EH (cell line): ENCODE results near the gene FGGY.
"Not testable (repeated sequence)": the region's sequence is repeated elsewhere in the genome, so short reads cannot be mapped to it uniquely, and the experiment has no call there.

Experiments
- DNase-seq: peaks from one replicate; pipeline ENCODE4 v3.0.0-alpha.2; 2015; ENCODE audit warnings: low read depth

FGGY gene

DNA sequence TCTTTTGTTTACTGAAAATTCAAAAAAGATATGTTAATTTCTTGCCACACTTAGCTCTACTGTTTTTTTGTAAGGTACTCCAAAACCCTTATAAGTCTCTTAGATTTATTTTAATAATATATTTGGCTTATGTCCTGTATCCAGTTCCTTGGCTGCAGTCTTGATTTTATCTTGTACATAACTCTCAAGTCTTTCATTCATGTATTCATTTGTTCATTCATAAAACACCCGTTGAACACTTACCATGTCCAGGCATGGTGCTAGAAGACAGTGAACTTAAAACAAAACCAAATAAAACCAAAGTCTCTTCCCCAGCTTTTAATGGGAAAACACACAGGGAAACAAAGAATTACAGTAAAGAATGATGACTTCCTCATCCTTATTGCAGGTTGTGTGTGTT is 215.8 kb downstream of the FGGY start:
- DNase-seq = no peak

DNA sequence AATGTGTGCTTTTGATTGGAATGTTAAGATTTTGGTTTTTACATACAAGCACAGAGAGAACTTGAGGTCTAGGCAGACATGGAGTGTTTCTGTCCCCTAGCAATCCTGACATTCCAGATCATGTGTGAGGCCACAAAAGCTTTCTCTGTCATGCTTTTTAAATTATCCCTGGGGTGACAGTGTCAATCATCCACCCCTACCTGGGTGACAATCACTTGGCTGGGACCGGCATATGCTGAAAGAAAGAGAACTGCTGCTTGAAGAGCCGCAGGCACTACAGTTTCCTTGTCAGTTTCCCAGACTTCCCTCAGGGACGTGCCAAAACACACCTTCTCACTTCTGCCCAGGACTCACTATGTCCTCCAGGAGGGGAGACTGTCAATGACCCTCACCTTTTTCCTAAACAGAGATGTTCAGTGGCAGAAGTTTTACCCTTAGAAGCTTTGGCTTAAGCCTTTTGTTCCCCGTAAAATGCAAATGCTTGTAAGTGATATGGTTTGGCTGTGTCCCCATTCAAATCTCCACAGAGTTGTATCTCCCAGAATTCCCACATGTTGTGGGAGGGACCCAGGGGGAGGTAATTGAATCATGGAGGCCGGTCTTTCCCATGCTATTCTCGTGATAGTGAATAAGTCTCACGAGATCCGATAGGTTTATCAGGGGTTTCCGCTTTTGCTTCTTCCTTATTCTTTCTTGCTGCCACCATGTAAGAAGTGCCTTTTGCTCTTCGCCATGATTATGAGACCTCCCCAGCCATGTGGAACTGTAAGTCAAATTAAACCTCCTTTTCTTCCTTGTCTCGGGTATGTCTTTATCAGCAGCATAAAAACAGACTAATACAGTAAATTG is 217.4 kb downstream of the FGGY start:
- DNase-seq = peak; percentile 8

DNA sequence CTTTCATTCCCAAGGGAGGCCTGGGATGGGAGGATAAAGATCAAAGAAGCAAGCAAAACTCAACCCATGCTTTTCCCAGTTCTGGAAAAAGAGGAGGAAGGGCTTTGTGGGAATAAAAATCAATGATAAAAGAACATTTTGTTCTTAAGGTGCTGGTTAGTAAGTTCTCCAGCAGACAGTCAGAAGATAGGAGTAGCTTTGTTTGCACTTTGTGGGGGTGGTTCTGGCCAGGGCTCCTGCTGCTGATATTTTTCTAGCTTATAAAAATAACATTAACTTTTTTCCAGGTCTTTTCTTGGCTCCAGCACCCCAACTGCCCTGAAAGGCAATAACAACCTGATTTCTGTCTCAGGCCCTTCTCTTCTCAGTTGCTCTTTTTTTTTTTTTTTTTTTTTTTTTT is 220.0 kb downstream of the FGGY start:
- no peak for DNase-seq

GRCh38 chr1:59520194-59520593 is 223.3 kb downstream of the FGGY start:
- peak; percentile 59 for DNase-seq

DNA sequence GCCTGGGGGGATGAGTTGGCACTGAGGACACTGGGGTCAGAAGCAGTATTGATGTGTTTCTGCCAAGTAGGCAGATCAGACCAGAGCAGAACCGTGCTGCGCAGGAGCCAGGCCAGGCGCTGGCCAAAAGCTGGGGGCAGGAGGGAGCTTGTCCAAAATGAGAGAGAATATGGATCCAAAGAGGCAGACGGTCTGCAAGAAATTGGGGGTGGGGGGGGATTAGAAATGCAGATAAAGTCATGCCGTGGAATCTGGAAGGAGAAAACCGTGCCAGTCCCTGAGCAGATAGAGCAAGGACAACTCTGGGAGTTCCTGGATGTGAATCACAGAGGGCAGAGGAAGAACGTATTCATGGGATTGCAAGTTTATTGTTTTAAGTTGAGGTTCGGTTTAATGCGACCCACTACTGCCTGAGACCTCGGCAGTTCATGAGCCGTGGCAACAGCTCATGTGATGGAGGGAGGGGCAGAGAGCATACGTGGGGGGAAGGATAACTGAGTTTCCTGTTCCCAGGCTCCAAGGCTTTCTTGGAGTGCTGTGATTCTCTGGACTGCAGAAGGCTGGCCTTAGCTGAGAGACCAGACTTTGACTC is 224.0 kb downstream of the FGGY start:
- DNase-seq = peak; percentile 86

- peak; percentile 45 for DNase-seq
These were observed 224.6 kb downstream of the FGGY start for GRCh38 chr1:59521456-59521855.

DNA sequence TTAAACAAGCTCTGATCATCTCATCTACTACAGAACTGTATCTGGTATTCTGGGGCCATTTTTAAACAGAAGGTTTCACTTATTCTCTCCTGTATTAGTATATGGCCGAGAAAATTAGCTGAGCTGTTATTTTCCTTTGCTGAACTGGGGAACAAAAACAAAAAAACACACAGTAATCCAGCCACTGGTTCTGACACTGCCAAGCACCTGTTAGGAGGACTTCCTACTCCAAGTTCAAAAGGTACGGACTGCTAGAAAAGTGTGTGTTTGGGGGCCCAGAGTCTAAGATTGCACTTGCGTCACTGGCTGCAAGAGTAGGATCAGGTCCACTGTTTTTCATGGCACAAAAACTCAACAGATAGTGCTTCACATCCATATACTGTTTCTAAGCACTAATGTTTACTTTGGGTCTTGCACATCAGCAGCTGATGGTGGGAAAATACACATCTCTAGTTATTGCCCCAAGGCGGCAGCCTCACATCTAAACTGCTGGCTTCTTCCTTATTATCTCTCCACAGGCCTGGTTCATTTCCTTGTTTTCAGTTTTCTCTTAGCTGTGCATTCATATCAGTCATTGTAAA is 226.1 kb downstream of the FGGY start:
- DNase-seq = no peak

DNA sequence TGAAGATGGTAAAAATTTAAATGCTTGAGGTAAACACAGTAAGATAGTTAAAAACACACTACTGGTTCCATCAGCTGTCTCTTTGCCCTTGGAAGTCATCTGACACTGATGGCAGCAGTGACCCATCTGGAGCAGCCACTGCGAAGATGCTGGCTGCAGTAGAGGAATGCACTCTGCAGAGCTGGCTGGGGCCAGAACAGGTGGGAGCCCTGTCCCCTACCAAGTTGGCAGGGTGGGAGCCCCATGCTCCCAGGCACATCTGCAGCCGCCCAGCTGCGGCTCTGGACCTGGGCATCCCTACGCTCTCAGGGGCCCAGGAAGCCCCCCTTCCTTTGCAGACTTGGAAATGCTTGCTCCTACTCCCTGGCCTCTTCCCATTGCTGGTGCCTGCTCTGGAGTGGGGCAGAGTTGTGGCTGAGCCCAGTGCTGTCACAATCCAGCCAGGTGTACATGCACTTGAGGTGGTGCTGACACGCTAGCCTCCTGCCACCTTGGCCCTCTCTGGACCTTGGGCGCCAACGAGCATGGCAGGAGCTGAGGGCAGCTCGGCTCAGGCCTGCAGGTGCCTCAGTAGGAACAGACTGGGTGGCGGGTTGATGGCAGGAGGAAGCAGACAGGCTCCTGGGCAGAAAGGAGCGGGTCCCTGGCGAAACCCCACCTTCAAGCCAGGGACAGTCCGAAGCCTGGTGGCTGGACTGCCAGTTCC is 227.0 kb downstream of the FGGY start:
- DNase-seq = no peak

- peak; percentile 57 for DNase-seq
These were observed 229.3 kb downstream of the FGGY start for GRCh38 chr1:59526240-59526639.

DNA sequence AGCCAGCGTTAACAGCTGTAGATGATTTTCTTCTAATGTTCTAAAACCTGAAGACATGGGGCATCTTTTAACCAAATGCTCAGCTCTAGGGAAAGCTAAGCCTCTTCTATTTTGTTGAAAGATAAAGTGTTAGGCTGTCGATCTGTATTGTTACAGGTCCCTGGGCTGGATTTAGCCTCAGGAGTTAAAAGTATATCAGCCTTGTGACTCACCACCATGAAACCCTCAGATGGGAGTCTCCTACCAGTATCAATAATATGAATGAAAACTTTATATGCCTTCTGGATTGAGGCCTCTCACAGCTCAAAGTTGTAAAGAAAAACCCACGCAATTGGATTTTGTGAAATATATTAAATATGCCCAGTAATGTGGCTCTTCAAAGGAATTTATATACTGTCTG is 231.6 kb downstream of the FGGY start:
- no peak for DNase-seq

DNA sequence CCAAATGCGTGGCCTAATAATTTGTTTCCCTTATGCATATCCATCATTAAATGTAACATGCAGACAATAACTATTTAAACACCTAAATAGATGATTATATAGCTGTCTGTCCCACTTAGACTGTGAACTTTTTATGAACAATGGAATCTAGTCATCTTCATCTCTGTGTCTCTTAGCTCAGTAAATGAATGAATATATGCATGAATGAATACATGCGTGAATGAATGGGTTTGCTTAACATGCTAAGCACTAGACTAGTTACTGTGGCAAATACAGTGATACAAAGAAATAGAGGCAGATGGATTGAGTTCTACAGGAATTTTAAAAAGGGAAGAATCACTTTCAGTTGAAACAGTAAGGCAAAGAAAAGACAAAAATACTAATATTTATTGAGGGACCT is 232.0 kb downstream of the FGGY start:
- no peak for DNase-seq

DNA sequence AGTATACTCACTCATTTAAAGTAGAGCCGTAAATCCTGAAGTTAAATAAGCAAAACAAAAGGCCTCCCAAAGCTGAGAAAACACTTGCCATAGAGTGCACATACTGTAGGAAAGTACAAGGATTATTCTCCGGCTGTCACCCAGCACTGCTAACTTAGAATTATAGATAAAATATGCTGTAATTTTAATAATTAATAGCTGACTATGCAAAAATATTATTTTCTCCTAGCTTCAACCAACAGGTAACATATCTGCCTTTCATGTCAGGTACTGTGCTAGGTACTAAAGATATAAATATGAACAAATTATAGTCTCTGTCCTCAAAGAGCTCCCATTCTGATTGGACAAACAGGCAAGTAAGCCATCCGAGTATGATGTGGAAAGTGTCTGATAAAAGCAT is 233.2 kb downstream of the FGGY start:
- DNase-seq = no peak

GRCh38 chr1:59532102-59532501 is 235.2 kb downstream of the FGGY start:
- no peak for DNase-seq

- not testable (repeated sequence) for DNase-seq
These were observed 241.6 kb downstream of the FGGY start for GRCh38 chr1:59538476-59538875.

- no peak for DNase-seq
These were observed 243.2 kb downstream of the FGGY start for GRCh38 chr1:59539961-59540681.

DNA sequence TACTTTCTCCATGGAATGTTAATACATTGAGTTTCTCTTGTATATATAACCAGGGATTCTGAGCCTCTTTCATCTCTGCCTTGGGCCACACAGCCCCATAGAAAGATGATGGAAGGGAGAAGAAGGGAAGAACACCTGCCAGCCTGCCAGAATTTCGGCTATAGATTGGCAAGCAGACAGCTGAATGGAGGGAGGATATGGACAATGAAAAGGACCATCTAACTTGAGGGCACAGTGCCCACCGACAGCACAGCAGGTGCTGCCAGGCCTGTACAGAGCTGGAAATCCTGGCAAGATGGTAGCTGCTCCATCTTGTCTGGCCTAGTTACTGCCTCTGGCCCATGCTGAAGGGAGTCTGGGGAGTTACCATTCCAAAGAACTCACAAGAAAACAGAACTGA is 244.3 kb downstream of the FGGY start:
- DNase-seq = no peak

- DNase-seq = no peak
These were observed 245.0 kb downstream of the FGGY start for GRCh38 chr1:59541891-59542290.

- no peak for DNase-seq
These were observed 246.3 kb downstream of the FGGY start for GRCh38 chr1:59543211-59543668.

DNA sequence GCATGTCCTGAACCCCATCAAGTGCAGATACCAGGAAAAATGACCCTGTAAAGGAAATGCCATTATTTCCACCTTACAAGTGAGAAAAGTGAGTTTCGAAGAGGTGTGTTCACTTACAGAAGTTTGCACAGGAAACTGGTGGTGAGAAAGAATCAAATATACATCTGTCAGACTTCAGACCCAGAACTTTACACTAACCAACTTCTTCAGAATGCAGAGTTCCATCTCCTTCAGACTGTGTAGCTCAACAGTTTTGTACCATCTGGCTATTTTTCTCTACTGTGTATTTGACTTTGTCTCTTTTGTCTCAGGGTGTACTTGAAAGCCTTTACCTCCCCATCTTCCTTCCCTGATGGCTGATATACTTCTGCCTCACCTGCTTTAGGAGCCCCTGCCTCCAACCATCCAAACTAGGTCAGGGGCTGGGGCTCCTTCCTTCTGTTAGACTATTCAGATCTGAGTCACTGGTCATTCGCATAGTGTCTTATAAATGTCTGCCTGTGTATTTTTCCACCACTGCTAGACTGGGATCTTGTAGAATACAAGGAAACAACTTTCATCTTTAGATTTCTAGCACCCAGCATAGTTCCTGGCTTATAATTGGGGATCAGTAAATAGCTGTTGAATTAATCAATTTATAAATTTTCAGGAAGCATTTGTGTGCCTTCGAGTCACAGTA is 247.9 kb downstream of the FGGY start:
- DNase-seq = no peak

DNA sequence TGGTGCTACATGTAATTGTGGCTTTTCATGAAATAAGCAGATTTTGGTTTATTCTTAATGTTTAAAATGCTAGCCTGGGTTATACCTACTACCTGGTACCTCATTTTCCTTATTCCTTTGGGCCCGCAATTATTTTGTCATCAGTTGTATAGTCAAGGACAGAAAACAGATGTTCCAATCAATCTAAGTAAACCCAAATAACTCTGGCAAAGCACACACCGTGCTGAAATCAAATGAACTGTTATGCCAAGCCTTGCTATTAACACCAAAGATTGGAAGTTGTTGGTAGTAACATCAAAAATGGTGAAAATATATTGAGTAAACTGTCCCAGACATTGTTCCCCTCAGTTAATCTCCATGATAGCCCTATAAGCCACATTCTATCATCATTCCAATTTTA is 248.9 kb downstream of the FGGY start:
- DNase-seq = no peak

- DNase-seq = no peak
These were observed 252.4 kb downstream of the FGGY start for GRCh38 chr1:59549066-59549837.
